H1 (cell line): ENCODE results near the gene UPK2. TPM values are rescaled to one million over a fixed set of nuclear protein-coding genes. Genes with fewer than 3 reads are reported as not detected.

Experiments
- CTCF ChIA-PET: fragments of 300-600 bp; sonication (Branson Sonifier 250); formaldehyde crosslinking; loops from one replicate; lab custom pipeline; 2021; ENCODE audit not compliant: partially characterized antibody; lab: Charles Lee
- POLR2A ChIA-PET: fragments of 300-600 bp; sonication (Branson Sonifier 250); formaldehyde crosslinking; loops from one replicate; lab custom pipeline; 2021; ENCODE audit warnings: inconsistent platforms; ENCODE audit not compliant: partially characterized antibody; lab: Charles Lee
- DNase-seq, 2 experiments: peaks; one replicate each; pipeline versions ENCODE4 v3.0.0 to v3.0.0-alpha.2; 2010 to 2022; ENCODE audit warnings: low spot score in 2 of 2, low read depth in 1 of 2, mixed read lengths in 1 of 2
- FAIRE-seq: peaks from 2 replicates; lab custom pipeline; 2011; peaks lifted over from hg19 to GRCh38; lab: Jason Lieb, UNC
- H2AFZ ChIP-seq: 2 replicates; pipeline ENCODE4 v1.8.1; 2012; ENCODE audit warnings: low read length, inconsistent platforms
- H2AK5ac ChIP-seq: 2 replicates; pipeline ENCODE4 v1.6.1; 2013; ENCODE audit warnings: low read depth, low read length
- H2BK120ac ChIP-seq: replicated peaks from 2 replicates; pipeline ENCODE3; 2013; ENCODE audit warnings: low read depth, low read length, inconsistent platforms
- H2BK12ac ChIP-seq: 2 replicates; pipeline ENCODE4 v1.6.1; 2013; ENCODE audit warnings: low read depth, low read length
- H2BK15ac ChIP-seq: 2 replicates; pipeline ENCODE4 v1.6.1; 2013; ENCODE audit warnings: low read length
- H2BK20ac ChIP-seq: 2 replicates; pipeline ENCODE4 v1.6.1; 2013; ENCODE audit warnings: low read length
- H2BK5ac ChIP-seq: 2 replicates; pipeline ENCODE4 v1.6.1; 2013; ENCODE audit warnings: low read depth, low read length
- H3K14ac ChIP-seq: 2 replicates; pipeline ENCODE4 v1.6.1; 2013; ENCODE audit warnings: inconsistent platforms; ENCODE audit not compliant: insufficient read length
- H3K18ac ChIP-seq: 2 replicates; pipeline ENCODE4 v1.6.1; 2013; ENCODE audit warnings: low read length; ENCODE audit errors: extremely low read depth
- H3K23ac ChIP-seq: 2 replicates; pipeline ENCODE4 v1.6.1; 2013; ENCODE audit warnings: inconsistent platforms; ENCODE audit not compliant: insufficient read length
- H3K23me2 ChIP-seq: 2 replicates; pipeline ENCODE4 v1.6.1; 2013; ENCODE audit warnings: low read depth, low read length
- H3K27ac ChIP-seq: 2 replicates; pipeline ENCODE4 v1.6.1; 2011; ENCODE audit warnings: low read depth, low read length, inconsistent platforms
- H3K27me3 ChIP-seq, 4 experiments: replicated peaks in 1 of 4; 1 replicate in 1 of 4; 2 replicates in 3 of 4; pipeline versions ENCODE4 v1.6.1 to v1.8.1; 2011 to 2013; ENCODE audit warnings: low read length in 3 of 4, mild to moderate bottlenecking in 3 of 4, inconsistent platforms in 2 of 4, mixed read lengths in 2 of 4, moderate library complexity in 1 of 4; ENCODE audit not compliant: control insufficient read depth in 3 of 4, insufficient read depth in 3 of 4; ENCODE audit errors: extremely low read depth in 1 of 4
- H3K36me3 ChIP-seq, 4 experiments: 2 replicates each; pipeline versions ENCODE4 v1.6.1 to v1.8.1; 2011 to 2013; ENCODE audit warnings: mild to moderate bottlenecking in 4 of 4, low read length in 3 of 4, moderate library complexity in 2 of 4, control low read depth in 1 of 4, inconsistent platforms in 1 of 4; ENCODE audit not compliant: insufficient read depth in 4 of 4, control insufficient read depth in 2 of 4
- H3K4ac ChIP-seq: replicated peaks from 2 replicates; pipeline ENCODE3; 2013; ENCODE audit warnings: low read length, low read depth, mixed read lengths, inconsistent platforms; ENCODE audit not compliant: insufficient read length
- H3K4me1 ChIP-seq, 4 experiments: replicated peaks in 1 of 4; 1 replicate in 1 of 4; 2 replicates in 3 of 4; pipeline versions ENCODE4 v1.6.1 to v1.8.1; 2011 to 2013; ENCODE audit warnings: low read length in 3 of 4, inconsistent platforms in 2 of 4, mixed read lengths in 1 of 4; ENCODE audit not compliant: insufficient read depth in 4 of 4, control insufficient read depth in 3 of 4
- H3K4me2 ChIP-seq, 2 experiments: 2 replicates each; pipeline versions ENCODE4 v1.6.1 to v1.8.1; 2011 to 2013; ENCODE audit warnings: low read depth in 2 of 2, low read length in 2 of 2, control low read depth in 1 of 2, inconsistent platforms in 1 of 2, mild to moderate bottlenecking in 1 of 2; ENCODE audit not compliant: insufficient read depth in 1 of 2
- H3K4me3 ChIP-seq, 4 experiments: fragments of 200-600, 300-600 bp in 1 of 4; sonication (generic), shearing (Covaris generic), sonication (Bioruptor Twin) in 1 of 4; 2 replicates each; pipeline versions ENCODE4 v1.5.1 to v1.8.1; 2011 to 2016; ENCODE audit warnings: low read length in 4 of 4, low read depth in 3 of 4, control low read depth in 2 of 4, inconsistent platforms in 2 of 4, mild to moderate bottlenecking in 2 of 4, mixed read lengths in 1 of 4, moderate library complexity in 1 of 4; ENCODE audit not compliant: insufficient read depth in 2 of 4; ENCODE audit errors: extremely low read depth in 1 of 4
- H3K56ac ChIP-seq: replicated peaks from 2 replicates; pipeline ENCODE3; 2013; ENCODE audit warnings: low read depth, mild to moderate bottlenecking, mixed read lengths, low read length, inconsistent platforms; ENCODE audit not compliant: insufficient read length
- H3K79me1 ChIP-seq: 2 replicates; pipeline ENCODE4 v1.6.1; 2013; ENCODE audit warnings: low read depth, low read length, control low read depth
- H3K79me2 ChIP-seq, 2 experiments: 2 replicates each; pipeline versions ENCODE4 v1.6.1 to v1.8.1; 2012 to 2013; ENCODE audit warnings: low read length in 2 of 2, mild to moderate bottlenecking in 2 of 2, inconsistent platforms in 1 of 2; ENCODE audit not compliant: insufficient read depth in 2 of 2, control insufficient read depth in 1 of 2
- H3K9ac ChIP-seq, 4 experiments: replicated peaks in 1 of 4; 1 replicate in 1 of 4; 2 replicates in 3 of 4; pipeline versions ENCODE4 v1.6.1 to v1.8.1; 2011 to 2013; ENCODE audit warnings: low read depth in 3 of 4, low read length in 3 of 4, control low read depth in 2 of 4, mild to moderate bottlenecking in 2 of 4, moderate library complexity in 2 of 4, inconsistent platforms in 1 of 4; ENCODE audit errors: extremely low read depth in 1 of 4
- H3K9me3 ChIP-seq, 2 experiments: 2 replicates each; pipeline versions ENCODE4 v1.6.1 to v1.8.1; 2012 to 2013; ENCODE audit warnings: mild to moderate bottlenecking in 2 of 2, moderate library complexity in 2 of 2, control low read depth in 1 of 2, inconsistent platforms in 1 of 2, low read depth in 1 of 2, low read length in 1 of 2, mixed read lengths in 1 of 2; ENCODE audit not compliant: insufficient read depth in 2 of 2
- H4K20me1 ChIP-seq, 2 experiments: replicated peaks in 1 of 2; 2 replicates each; pipeline versions ENCODE3 to v1.8.1; 2011 to 2013; ENCODE audit warnings: inconsistent platforms in 2 of 2, low read length in 2 of 2, mild to moderate bottlenecking in 1 of 2; ENCODE audit not compliant: insufficient read depth in 2 of 2, control insufficient read depth in 1 of 2
- H4K5ac ChIP-seq: 2 replicates; pipeline ENCODE4 v1.6.1; 2013; ENCODE audit warnings: low read length, low read depth, mixed read lengths, inconsistent platforms; ENCODE audit not compliant: insufficient read length
- H4K8ac ChIP-seq: 2 replicates; pipeline ENCODE4 v1.8.0; 2013; ENCODE audit warnings: mild to moderate bottlenecking, moderate library complexity, low read length, inconsistent platforms; ENCODE audit not compliant: insufficient read depth; ENCODE audit errors: extremely low read depth
- H4K91ac ChIP-seq: replicated peaks from 2 replicates; pipeline ENCODE3; 2013; ENCODE audit warnings: low read length, mixed read lengths, inconsistent platforms; ENCODE audit not compliant: insufficient read length
- WGBS, 2 experiments: shearing (Covaris generic) in 1 of 2; methylation state at CpG; one replicate each; pipeline versions ENCODE4 v1.1.6 to v1.1.7; 2013 to 2015; ENCODE audit warnings: low lambda C conversion rate in 2 of 2, mixed read lengths in 2 of 2, inconsistent platforms in 1 of 2, low coverage in 1 of 2, missing lambda C conversion rate in 1 of 2; ENCODE audit not compliant: insufficient replicate concordance in 2 of 2, insufficient coverage in 1 of 2, insufficient read length in 1 of 2; ENCODE audit errors: extremely low coverage in 1 of 2, missing lambda C conversion rate in 1 of 2; 5-methylcytosine and 5-hydroxymethylcytosine counted together
- polyA plus RNA-seq, 7 experiments: library from polyadenylated mRNA; depleted of rRNA in 3 of 7; stranded (reverse) in 5 of 7; unstranded in 2 of 7; fragments of >200 nt in 5 of 7; fragments of 200-250 nt in 2 of 7; gene quantifications; 1 replicate in 5 of 7; 2 replicates in 1 of 7; 4 replicates in 1 of 7; pipeline versions ENCODE4 v1.2.1 to v1.2.3, GENCODE V29; 2011 to 2013; ENCODE audit warnings: missing spikeins in 2 of 7, mixed read lengths in 2 of 7
- total RNA-seq: library from RNA; stranded (reverse); fragmentation: NEBNext Ultra II Directional; extraction: Animal tissue kit (Norgen Biotek cat#: 25700); gene quantifications from 2 replicates; pipeline ENCODE4 v1.2.1, GENCODE V29; 2021

UPK2 gene
- total and polyA plus RNA-seq, 2 of the 8 experiments (the other 6 are each of a cell fraction or from before 2014, with no cell fraction given): 0.76 TPM; not detected in 1

DNA sequence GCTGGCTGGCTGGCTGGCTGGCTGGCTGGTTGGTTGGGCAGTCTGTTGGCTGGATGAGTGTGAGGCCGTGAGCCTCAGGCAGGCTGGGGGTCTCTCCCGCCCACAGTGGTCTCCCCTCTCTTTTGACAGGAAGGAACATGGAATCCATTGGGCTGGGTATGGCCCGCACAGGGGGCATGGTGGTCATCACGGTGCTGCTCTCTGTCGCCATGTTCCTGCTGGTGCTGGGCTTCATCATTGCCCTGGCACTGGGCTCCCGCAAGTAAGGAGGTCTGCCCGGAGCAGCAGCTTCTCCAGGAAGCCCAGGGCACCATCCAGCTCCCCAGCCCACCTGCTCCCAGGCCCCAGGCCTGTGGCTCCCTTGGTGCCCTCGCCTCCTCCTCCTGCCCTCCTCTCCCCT lies 1.9 kb downstream of the UPK2 start:
- H3K18ac ChIP-seq: no peak overlapping the region
- H3K4me1 ChIP-seq: peaks cover 0 to 5% (median 1%) of the 10 kb centered on the region in 4 experiments; a peak in 3 of 7 replicates
- H3K4me3 ChIP-seq: no peak overlapping the region
- H3K56ac ChIP-seq: no peak overlapping the region
- 98% methylated on average over 6 of the region's 8 CpGs; no CpG with 5 or more reads in 1 of the 2 experiments for WGBS, 2 experiments
- H2BK5ac ChIP-seq: no peak overlapping the region
- no peak overlapping the region for H2AFZ ChIP-seq
- no peak overlapping the region for H3K14ac ChIP-seq
- H3K4me2 ChIP-seq: no peak overlapping the region
- DNase-seq (no peak), FAIRE-seq (no peak)
- no peak overlapping the region for H3K27ac ChIP-seq
- ChIA-PET CTCF (interaction anchor here (0.6 to 12.7 kb wide), 15 partner anchors 10 to 310 kb away, joined by 3 to 100 read pairs (median 5); no protein-coding TSS in a partner anchor), POLR2A (interaction anchor here (1.9 to 2.2 kb wide), 2 partner anchors 49 to 62 kb away, joined by 5 to 6 read pairs; no protein-coding TSS in a partner anchor)
- H3K27me3 ChIP-seq: peaks cover 0 to 4% (median 2%) of the 10 kb centered on the region in 4 experiments; a peak in 2 of 7 replicates
- no peaks in the 10 kb centered on the region for H4K20me1 ChIP-seq
- no peak overlapping the region for H2AK5ac ChIP-seq
- H3K36me3 ChIP-seq: no peaks in the 10 kb centered on the region
- H3K79me2 ChIP-seq: no peaks in the 10 kb centered on the region
- no peak overlapping the region for H3K23ac ChIP-seq
- H3K79me1 ChIP-seq: no peaks in the 10 kb centered on the region
- H3K9me3 ChIP-seq: no peaks in the 10 kb centered on the region
- H2BK12ac ChIP-seq: no peak overlapping the region
- H2BK20ac ChIP-seq: no peak overlapping the region
- no peak overlapping the region for H2BK120ac ChIP-seq
- H3K23me2 ChIP-seq: 0 out of 2 replicates have a peak, but pooled peaks cover 2% of the 10 kb centered on the region
- H4K5ac ChIP-seq: no peak overlapping the region
- H3K4ac ChIP-seq: no peak overlapping the region
- no peak overlapping the region for H4K91ac ChIP-seq
- no peak overlapping the region for H2BK15ac ChIP-seq
- H3K9ac ChIP-seq: no peak overlapping the region
- no peak overlapping the region for H4K8ac ChIP-seq
